GM18499 (cell line): ENCODE results near the gene PSTK.

Source experiments
- ATAC-seq: cut with Tn5 transposase; IDR thresholded peaks from one replicate; pipeline ENCODE4 v1.9.1; 2021; ENCODE audit warnings: moderate number of reproducible peaks; ENCODE audit not compliant: insufficient read depth, unreplicated experiment

The PSTK gene, protein sequence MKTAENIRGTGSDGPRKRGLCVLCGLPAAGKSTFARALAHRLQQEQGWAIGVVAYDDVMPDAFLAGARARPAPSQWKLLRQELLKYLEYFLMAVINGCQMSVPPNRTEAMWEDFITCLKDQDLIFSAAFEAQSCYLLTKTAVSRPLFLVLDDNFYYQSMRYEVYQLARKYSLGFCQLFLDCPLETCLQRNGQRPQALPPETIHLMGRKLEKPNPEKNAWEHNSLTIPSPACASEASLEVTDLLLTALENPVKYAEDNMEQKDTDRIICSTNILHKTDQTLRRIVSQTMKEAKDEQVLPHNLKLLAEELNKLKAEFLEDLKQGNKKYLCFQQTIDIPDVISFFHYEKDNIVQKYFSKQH

GRCh38 chr10:122980209-122981065, at the start of gene PSTK:
Gene PSTK, plus strand, starts transcription at chr10:122980401. Its CDS starts 79 bp downstream, at chr10:122980480.
- ATAC-seq: peak; percentile 73

DNA sequence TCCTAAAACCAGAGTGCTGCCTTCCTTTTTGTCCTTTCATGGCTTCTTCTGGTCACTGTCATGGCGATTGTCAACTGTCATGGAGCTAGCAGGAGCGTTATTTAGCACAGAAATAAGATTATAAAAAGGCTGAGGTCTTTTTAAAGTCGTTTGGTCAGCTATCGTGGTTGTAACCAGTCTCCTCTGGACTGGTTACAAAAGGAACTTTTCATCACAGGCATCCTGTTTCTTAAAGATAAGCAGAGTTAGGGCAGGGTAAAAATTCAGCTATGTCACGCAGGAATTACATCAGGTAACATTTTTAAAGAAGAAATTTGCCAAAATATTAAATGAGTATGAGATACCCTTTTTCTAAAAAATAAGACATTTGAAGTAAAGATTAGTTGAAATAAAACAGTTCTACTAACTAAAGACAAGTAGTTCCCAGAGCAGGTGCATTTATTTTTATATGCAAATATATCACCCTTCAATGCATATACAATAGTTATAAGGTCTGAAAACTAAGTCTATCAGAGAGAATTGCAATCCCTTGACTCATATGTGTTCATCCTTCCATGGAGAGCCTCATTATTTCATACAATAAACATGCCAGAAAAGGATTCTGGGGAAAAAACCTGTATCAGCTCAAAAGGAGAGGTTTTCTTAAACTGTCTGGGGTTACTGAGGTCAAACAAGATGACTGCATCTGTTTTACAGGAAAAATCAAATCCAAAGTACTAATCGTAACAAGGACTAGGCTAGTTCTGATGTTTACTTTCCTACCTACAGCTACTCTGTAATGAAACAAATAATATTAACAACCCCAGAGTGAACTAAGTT, 48.9 kb upstream of the PSTK start:
- no peak for ATAC-seq

- ATAC-seq: no peak
Observed at GRCh38 chr10:122939133-122939855, 40.9 kb upstream of the PSTK start.

DNA sequence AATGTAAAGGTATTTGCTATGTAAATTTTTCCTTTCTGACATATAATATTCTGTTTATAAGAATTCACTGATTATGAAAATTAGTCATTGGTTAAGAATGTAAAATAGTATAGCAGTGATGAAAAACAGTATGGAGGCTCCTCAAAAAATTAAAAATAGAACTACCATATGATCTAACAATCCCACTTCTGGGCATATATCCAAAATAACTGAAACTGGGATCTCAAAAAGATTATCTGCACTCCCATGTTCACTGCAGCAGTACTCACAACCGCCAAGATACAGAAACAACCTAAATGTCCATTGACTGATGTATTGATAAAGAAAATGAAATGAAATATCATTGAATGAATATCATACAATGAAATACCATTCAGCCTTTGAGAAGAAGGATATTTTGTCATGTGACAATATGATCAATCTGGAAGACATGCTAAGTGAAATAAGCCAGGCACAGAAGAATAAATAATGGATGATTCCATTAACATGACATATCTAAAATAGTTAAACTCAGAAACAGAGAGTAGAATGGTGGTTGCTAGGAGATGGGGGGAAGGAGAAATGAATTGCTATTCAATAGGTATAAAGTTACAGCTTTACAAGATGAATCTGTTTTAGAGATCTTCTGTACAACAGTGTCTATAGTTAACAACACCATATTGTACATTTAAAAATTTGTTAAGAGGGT, 40.2 kb upstream of the PSTK start:
- no peak for ATAC-seq

DNA sequence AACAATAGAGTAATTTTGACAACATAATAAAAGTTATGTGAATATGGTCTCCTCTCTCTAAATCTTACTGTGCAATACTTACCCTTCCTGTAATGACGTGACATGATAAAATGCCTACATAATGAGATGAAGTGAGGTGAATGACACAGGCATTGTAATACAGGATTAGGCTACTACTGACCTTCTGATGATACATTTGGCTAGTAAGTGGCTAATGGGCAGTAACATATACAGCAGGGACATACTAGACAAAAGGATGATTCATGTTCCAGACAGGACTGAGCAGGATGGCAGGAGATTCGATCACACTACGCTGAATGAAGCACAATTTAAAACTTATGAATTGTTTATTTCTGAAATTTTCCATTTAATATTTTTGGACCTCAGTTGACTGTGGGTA, 30.9 kb upstream of the PSTK start:
- ATAC-seq: no peak

DNA sequence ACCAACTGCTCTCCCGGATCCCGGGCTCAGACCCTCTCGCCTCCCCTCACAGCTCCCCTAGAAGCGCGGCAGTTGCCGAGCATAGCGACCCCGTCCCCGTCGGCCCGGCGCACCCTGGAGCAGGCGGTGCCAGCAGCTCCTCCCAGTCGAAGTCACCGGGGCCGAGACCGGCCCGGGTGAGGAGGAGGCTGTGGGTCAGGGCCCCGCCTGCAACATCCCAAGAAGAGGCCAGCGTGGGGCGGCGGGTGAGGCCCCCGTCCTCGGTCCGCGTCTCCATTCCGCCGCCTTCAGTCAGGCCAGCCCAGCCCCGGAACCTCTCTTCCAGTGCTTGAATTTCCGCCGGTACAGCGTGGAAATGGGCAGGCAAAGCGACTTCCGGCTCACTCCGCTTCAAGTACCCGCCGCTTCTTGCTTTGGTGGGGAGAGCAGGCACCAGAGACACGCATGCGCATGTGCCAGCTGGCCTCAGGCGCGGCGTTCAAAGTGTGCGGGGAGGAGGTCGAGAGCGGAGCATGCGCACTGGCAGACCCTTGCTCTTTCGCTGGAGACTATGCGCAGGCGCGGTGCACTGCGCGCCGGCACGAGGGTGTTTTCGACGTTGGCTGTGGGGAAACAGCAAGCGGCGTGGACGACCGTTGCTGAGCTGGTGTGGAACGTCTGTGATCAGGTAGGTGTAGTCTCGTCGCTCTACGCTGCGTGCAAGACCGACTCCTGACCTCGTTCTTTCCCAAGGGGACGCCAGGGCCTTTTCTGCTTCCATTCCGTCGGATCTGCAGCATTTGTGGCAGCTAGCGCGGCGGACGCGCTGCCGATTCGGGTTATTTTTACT, 26.1 kb upstream of the PSTK start, which contains the start of gene C10orf88:
Gene C10orf88 (minus strand): TSS at position 326 of the 829 bp plus-strand sequence. CDS start 49 bp downstream, at position 277.
- ATAC-seq: peak; percentile 90

- ATAC-seq: no peak
Observed at GRCh38 chr10:122954731-122955050, 25.5 kb upstream of the PSTK start.

GRCh38 chr10:122955892-122956291, 24.3 kb upstream of the PSTK start:
- no peak for ATAC-seq

DNA sequence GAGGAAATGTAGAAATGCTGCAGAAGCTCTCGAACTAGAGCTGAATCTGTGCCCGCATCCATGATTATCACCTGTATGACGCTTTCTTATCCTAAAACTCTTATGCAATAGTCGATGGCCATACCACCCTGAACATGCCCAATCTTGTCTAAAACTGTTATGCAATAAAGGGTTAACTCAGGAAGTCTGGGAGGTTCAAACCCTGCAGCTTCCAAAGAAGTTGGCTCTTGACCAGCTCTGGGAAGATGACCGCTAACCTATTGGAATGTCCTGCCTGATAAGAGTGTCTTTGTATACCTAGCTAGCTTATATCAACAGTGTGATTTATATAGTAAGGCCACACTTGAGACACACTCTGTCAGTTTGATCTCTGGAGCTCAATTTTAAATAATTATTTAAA, 22.7 kb upstream of the PSTK start:
- ATAC-seq: no peak

DNA sequence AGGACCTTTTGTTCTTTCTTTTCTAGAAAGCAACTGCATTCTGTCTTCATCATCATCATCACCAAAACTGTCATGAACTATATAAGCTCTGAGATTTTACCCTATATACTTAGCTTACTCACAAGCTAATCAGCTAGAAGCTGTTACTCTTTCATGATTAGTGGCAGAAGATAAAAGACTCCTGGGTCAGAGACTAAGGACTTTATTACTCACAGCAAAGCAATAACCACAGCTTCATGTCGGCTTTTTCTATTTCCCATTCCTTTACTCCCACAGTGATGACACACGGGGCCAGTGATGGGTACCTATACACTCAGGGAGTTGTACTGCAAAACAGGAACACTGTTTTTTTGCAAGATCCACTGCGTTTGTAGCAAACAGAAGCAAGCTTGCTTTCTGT, 17.8 kb upstream of the PSTK start:
- ATAC-seq: no peak

GRCh38 chr10:122966879-122967278, 13.3 kb upstream of the PSTK start:
- no peak for ATAC-seq

- ATAC-seq: no peak
Observed at GRCh38 chr10:122968698-122969097, 11.5 kb upstream of the PSTK start.

- ATAC-seq: no peak
Observed at GRCh38 chr10:122974023-122974422, 6.2 kb upstream of the PSTK start.

- ATAC-seq: no peak
Observed at GRCh38 chr10:122974543-122975064, 5.6 kb upstream of the PSTK start.

DNA sequence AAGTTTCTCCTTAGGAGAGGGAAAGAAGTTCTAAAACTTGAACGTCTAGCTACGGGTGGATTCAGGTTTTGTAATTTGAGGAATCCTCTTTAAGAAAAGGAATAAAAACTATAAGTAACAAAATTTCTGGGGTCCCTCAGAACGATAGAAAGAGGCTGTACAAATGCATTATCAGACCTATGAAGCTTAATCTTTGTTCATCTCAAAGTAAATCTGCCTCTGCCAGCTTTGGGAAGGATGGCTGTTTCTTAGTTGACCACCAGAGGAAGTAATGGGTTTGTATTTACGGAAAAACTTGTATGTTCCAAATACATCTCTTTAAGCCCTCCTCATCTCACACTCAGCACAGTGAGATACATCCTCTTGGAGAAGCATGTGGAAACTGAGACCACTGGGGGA, 864 bp downstream of the PSTK start:
- ATAC-seq: no peak

- ATAC-seq: no peak
Observed at GRCh38 chr10:122983898-122984297, 3.7 kb downstream of the PSTK start.

- ATAC-seq: no peak
Observed at GRCh38 chr10:122984708-122985107, 4.5 kb downstream of the PSTK start.

GRCh38 chr10:122986335-122986734, 6.1 kb downstream of the PSTK start:
- ATAC-seq: no peak
